Liver (tissue), 3 donors: ENCODE data around the gene ZNF143.

ENCODE experiments used
- CTCF ChIP-seq: fragments of 150-350 bp; IDR thresholded peaks from 2 replicates; pipeline ENCODE4 v1.5.1; 2017; ENCODE audit warnings: improper control_type of control experiment, low read depth, low read length; ENCODE audit not compliant: missing input control
- EGR1 ChIP-seq, 2 donors: IDR thresholded peaks; 2 replicates each; pipeline ENCODE4 v1.6.1; 2016 to 2018; ENCODE audit warnings: antibody characterized with exemption in 2 of 2, low read depth in 2 of 2
- RAD21 ChIP-seq, 2 donors: IDR thresholded peaks; 2 replicates each; pipeline ENCODE4 v1.6.1; 2016; ENCODE audit warnings: antibody characterized with exemption in 2 of 2, mild to moderate bottlenecking in 2 of 2
- REST ChIP-seq: IDR thresholded peaks from 2 replicates; pipeline ENCODE4 v1.6.1; 2016; ENCODE audit warnings: antibody characterized with exemption, mild to moderate bottlenecking
- TAF1 ChIP-seq: conservative IDR thresholded peaks from 2 replicates; pipeline ENCODE4 v1.6.1; 2016; ENCODE audit warnings: antibody characterized with exemption, mild to moderate bottlenecking
- donor health status: healthy.
- donor health status: healthy.

DNA sequence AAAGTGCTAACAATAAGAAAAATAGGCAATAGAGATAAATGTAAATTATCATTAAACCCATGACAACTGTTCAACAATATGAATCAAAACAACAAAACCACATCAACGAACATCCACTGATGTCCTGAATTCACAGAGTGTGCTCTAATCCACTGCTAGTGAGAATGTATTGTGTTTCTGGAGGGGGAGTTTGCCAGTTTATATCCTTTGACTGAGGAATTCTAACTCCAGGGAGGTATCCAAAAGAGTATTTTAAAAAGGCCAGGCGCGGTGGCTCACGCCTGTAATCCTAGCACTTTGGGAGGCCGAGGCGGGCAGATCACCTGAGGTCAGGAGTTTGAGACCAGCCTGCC lies 110.9 kb downstream of the ZNF143 start:
- TF ChIP-seq EGR1 (IDR thresholded peaks at IDR 0.05; ENCODE audit: low read depth in 2 of 2): no peak
- TF ChIP-seq CTCF: no peak
- TF ChIP-seq TAF1: no peak
- TF ChIP-seq REST: no peak
- TF ChIP-seq RAD21 (IDR thresholded peaks at IDR 0.05): no peak
